ENCODE data around the gene EIF4G3. TPM values are rescaled to one million over a fixed set of nuclear protein-coding genes. Genes with fewer than 3 reads are reported as not detected.

EIF4G3 gene
- total RNA-seq, 1 donor from 2014 or later, result 39.3 TPM

DNA sequence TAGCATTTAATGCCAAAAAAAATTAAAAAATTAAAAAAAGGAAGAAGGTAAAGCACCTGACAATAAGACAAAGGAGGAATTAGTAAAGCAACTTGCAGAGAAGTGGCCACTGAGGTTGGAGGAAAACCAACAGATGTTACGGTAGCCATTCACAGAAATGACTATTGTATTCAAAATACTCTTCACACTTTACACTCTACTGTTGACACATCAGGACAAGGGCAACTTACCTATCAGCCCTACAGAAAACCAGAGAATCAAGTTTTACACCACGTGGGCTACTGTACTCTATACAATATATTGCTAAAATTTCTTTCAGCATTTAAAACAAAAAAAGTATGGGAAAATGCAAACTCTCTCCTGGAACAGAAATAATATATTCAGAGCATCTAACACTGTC, 70.0 kb downstream of the EIF4G3 start:
- H3K9me3 ChIP-seq, result no peaks in the 10 kb centered on the region
- H3K27me3 ChIP-seq, result no peaks in the 10 kb centered on the region
- TF ChIP-seq, protein P1, sequence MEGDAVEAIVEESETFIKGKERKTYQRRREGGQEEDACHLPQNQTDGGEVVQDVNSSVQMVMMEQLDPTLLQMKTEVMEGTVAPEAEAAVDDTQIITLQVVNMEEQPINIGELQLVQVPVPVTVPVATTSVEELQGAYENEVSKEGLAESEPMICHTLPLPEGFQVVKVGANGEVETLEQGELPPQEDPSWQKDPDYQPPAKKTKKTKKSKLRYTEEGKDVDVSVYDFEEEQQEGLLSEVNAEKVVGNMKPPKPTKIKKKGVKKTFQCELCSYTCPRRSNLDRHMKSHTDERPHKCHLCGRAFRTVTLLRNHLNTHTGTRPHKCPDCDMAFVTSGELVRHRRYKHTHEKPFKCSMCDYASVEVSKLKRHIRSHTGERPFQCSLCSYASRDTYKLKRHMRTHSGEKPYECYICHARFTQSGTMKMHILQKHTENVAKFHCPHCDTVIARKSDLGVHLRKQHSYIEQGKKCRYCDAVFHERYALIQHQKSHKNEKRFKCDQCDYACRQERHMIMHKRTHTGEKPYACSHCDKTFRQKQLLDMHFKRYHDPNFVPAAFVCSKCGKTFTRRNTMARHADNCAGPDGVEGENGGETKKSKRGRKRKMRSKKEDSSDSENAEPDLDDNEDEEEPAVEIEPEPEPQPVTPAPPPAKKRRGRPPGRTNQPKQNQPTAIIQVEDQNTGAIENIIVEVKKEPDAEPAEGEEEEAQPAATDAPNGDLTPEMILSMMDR (IDR thresholded peaks at IDR 0.05), result no peak
- TF ChIP-seq POLR2AphosphoS5 (IDR thresholded peaks at IDR 0.05; ENCODE audit: insufficient read depth in 1 of 2, low read depth in 1 of 2) (no peak), POLR2A (IDR thresholded peaks at IDR 0.05) (no peak)
- no peaks in the 10 kb centered on the region for H3K4me1 ChIP-seq
- DNase-seq (ENCODE audit: extremely low spot score in 2 of 2), result no peak
- intact Hi-C loops (cut with DNase I), result no loop called here
- H3K36me3 ChIP-seq, result no peaks in the 10 kb centered on the region
- H3K4me3 ChIP-seq, result no peak overlapping the region
- H3K27ac ChIP-seq, result no peak overlapping the region

DNA sequence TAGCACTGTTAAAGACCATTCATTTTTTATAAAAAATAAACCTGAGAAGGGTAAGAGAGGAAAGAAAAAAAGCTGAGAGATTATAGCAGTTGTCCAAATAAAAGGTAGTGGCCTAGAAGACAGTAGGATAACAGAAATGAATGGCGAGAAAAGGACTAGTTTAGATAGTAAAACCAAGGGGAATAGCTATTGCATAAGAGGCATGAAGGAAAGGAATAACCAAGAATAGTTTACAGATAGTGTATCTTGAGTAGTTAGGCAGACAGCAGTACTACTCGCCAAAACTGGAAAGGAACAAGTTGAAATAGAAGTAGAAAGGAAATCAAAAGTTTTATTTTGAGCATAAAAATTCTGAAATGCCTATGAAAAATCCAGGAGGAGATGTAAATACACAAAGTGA, 70.5 kb downstream of the EIF4G3 start:
- no peak overlapping the region for H3K4me3 ChIP-seq
- no peaks in the 10 kb centered on the region for H3K36me3 ChIP-seq
- H3K4me1 ChIP-seq, result no peaks in the 10 kb centered on the region
- TF ChIP-seq, protein P1 (IDR thresholded peaks at IDR 0.05), result no peak
- no peak for TF ChIP-seq POLR2A (IDR thresholded peaks at IDR 0.05)
- no peak for TF ChIP-seq POLR2AphosphoS5 (IDR thresholded peaks at IDR 0.05; ENCODE audit: insufficient read depth in 1 of 2, low read depth in 1 of 2)
- no peaks in the 10 kb centered on the region for H3K27me3 ChIP-seq
- H3K9me3 ChIP-seq, result no peaks in the 10 kb centered on the region
- intact Hi-C loops (cut with DNase I), result no loop called here
- no peak for DNase-seq (ENCODE audit: extremely low spot score in 2 of 2)
- no peak overlapping the region for H3K27ac ChIP-seq

DNA sequence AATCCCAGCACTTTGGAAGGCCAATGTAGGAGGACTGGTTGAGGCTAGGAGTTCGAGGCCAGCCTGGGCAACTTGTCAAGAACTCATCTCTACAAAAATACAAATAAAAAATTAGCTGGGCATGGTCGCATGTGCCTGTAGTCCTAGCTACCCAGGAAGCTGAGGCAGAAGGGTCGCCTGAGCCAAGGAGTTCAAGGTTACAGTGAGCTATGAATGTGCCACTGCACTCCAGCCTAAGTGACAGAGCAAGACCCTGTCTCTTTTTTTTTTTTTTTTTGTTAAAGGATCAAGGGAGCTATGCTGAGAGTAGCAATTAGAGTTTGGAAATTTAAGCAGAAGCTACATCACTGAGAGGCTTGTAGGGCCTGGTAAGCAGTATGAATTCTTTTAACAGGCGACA, 70.9 kb downstream of the EIF4G3 start:
- Histone ChIP-seq H3K27ac (no peak overlapping the region), H3K36me3 (no peaks in the 10 kb centered on the region), H3K4me1 (no peaks in the 10 kb centered on the region), H3K9me3 (no peaks in the 10 kb centered on the region), H3K27me3 (no peaks in the 10 kb centered on the region), H3K4me3 (no peak overlapping the region)
- no peak for DNase-seq (ENCODE audit: extremely low spot score in 2 of 2)
- TF ChIP-seq POLR2AphosphoS5 (IDR thresholded peaks at IDR 0.05; ENCODE audit: insufficient read depth in 1 of 2, low read depth in 1 of 2) (no peak), POLR2A (IDR thresholded peaks at IDR 0.05) (no peak)
- TF ChIP-seq, protein P1 (IDR thresholded peaks at IDR 0.05), result no peak
- intact Hi-C loops (cut with DNase I), result no loop called here

DNA sequence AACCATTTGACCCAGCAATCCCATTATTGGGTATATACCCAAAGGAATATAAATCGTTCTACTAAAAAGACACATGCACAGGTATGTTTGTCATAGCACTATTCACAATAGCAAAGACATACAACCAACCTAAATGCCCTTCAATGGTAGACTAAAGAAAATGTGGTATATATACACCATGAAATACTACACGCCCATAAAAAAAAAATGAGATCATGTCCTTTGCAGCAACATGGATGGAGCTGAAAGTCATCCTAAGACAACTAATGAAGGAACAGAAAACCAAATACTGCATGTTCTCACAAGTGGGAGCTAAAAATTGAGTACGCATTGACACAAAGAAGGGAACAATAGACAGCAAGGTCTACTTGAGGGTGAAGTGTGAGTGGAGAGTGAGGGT, 72.0 kb downstream of the EIF4G3 start:
- DNase-seq (ENCODE audit: extremely low spot score in 2 of 2), result no peak
- H3K27ac ChIP-seq, result no peak overlapping the region
- H3K4me1 ChIP-seq, result no peaks in the 10 kb centered on the region
- H3K36me3 ChIP-seq, result no peaks in the 10 kb centered on the region
- H3K27me3 ChIP-seq, result no peaks in the 10 kb centered on the region
- intact Hi-C loops (cut with DNase I), result no loop called here
- no peaks in the 10 kb centered on the region for H3K9me3 ChIP-seq
- no peak overlapping the region for H3K4me3 ChIP-seq
- TF ChIP-seq POLR2A (IDR thresholded peaks at IDR 0.05) (no peak), POLR2AphosphoS5 (IDR thresholded peaks at IDR 0.05; ENCODE audit: insufficient read depth in 1 of 2, low read depth in 1 of 2) (no peak)
- TF ChIP-seq, protein P1 (IDR thresholded peaks at IDR 0.05), result no peak

DNA sequence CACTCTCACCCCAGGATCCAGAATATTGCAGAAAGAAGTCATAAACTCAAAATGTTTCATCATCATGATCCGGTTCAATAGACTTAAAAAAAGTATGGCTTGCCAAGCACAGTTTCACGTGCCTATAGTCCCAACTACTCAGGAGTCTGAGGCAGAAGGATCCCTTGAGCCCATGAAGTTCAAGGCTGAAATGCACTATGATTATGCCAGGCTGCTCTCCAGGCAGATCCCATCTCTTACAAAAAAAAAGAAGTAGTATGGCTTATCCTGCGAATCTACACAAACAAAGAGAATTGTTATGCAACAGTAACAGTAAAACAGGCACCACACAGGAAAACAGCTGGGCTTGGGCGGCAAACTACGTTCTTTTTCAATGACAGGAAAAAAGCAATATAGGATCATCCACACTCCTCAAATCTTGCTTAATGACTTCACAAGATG, 76.2 kb downstream of the EIF4G3 start:
- no peaks in the 10 kb centered on the region for H3K27me3 ChIP-seq
- no peak overlapping the region for H3K27ac ChIP-seq
- TF ChIP-seq POLR2A (IDR thresholded peaks at IDR 0.05) (no peak), POLR2AphosphoS5 (IDR thresholded peaks at IDR 0.05; ENCODE audit: insufficient read depth in 1 of 2, low read depth in 1 of 2) (no peak)
- TF ChIP-seq, protein P1 (IDR thresholded peaks at IDR 0.05), result no peak
- H3K36me3 ChIP-seq, result no peaks in the 10 kb centered on the region
- no peaks in the 10 kb centered on the region for H3K9me3 ChIP-seq
- no peaks in the 10 kb centered on the region for H3K4me1 ChIP-seq
- intact Hi-C loops (cut with DNase I), result no loop called here
- no peak overlapping the region for H3K4me3 ChIP-seq
- DNase-seq (ENCODE audit: extremely low spot score in 2 of 2), result no peak
